ENCODE data around the gene ANAPC2.

Gene ANAPC2

GRCh38 chr9:137130176-137130755, 58.1 kb downstream of the ANAPC2 start:
- no peak for DNase-seq (ENCODE audit: low read depth in 2 of 2, low spot score in 1 of 2)

GRCh38 chr9:137129456-137130175, 58.7 kb downstream of the ANAPC2 start:
- DNase-seq (ENCODE audit: low read depth in 2 of 2, low spot score in 1 of 2) = peak; percentile 69 to 81

DNA sequence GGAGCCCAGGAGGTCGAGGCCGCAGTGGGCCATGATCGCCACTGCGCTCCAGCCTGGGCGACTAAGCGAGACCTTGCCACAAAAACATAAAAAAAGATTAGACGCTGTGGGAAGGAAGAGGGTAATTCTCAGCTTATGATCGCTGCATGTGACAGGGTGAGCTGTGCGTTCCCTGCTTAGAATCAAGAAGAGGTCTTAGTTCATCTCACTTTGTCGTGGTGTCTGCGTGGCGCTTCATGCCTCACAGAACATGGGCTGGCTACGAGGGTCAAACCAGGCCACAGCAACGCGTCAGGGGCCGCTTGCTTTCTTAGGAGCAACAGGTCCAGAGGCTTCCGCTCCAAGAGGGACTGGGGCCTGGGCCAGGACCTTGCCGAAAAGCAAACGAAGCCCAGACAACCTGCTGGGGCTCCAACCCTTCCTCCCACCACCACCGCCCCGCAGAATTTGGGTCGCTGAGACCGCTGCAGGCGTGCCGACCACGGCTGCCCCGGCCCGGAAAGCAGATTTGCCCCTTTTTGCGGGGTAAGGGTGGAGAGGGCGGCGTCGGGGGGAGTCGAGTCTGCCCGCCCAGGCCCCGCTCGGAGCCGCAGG, 59.4 kb downstream of the ANAPC2 start:
- no peak for DNase-seq (ENCODE audit: low read depth in 2 of 2, low spot score in 1 of 2)

DNA sequence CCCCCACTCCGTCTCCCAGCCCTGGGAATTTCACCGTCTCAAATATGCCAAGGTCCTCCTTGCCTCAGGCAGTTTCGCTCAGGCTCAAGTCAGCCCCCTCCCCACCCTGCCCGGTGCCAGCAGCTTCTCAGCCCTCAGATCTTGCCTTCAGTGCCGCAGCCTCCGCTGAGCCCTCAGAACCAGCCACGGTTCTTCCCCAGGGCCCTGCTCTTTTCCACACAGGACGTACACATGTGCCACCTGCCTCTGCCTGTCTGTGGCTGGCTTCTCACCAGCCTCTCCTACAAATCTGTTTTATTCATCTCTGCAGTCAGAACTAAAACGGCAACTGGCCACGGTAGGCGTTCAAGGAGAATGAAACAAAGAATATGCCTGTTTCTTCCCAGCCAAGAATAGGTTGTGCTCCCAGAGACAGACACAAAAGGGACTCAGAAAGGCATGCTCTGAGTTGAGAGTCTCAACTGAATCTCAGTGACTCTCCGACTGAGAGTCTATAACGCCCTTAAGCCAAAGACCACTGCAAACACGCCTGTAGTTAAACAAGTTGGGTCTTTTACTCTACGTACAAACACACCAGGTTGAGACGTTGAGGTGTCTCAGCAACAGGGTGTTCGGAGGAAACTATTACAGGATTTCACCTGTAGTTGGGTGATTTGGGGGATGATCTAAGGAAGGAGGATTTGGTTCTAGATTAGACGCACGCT, 60.0 kb downstream of the ANAPC2 start:
- no peak for DNase-seq (ENCODE audit: low read depth in 2 of 2, low spot score in 1 of 2)

- DNase-seq (ENCODE audit: low read depth in 2 of 2, low spot score in 1 of 2) = no peak
Measured at GRCh38 chr9:137127301-137128157, 60.8 kb downstream of the ANAPC2 start.

GRCh38 chr9:137126786-137127185, 61.6 kb downstream of the ANAPC2 start:
- no peak for DNase-seq (ENCODE audit: low read depth in 2 of 2, low spot score in 1 of 2)
